Measurements from ENCODE around the gene E2F2. TPM values are rescaled to one million over a fixed set of nuclear protein-coding genes. Genes with fewer than 3 reads are reported as not detected.

The E2F2 gene
- total and polyA plus RNA-seq, 2 of the 13 experiments (the other 11 are each of a cell fraction or from before 2014, with no cell fraction given) = 0.65 to 6.6 TPM

DNA sequence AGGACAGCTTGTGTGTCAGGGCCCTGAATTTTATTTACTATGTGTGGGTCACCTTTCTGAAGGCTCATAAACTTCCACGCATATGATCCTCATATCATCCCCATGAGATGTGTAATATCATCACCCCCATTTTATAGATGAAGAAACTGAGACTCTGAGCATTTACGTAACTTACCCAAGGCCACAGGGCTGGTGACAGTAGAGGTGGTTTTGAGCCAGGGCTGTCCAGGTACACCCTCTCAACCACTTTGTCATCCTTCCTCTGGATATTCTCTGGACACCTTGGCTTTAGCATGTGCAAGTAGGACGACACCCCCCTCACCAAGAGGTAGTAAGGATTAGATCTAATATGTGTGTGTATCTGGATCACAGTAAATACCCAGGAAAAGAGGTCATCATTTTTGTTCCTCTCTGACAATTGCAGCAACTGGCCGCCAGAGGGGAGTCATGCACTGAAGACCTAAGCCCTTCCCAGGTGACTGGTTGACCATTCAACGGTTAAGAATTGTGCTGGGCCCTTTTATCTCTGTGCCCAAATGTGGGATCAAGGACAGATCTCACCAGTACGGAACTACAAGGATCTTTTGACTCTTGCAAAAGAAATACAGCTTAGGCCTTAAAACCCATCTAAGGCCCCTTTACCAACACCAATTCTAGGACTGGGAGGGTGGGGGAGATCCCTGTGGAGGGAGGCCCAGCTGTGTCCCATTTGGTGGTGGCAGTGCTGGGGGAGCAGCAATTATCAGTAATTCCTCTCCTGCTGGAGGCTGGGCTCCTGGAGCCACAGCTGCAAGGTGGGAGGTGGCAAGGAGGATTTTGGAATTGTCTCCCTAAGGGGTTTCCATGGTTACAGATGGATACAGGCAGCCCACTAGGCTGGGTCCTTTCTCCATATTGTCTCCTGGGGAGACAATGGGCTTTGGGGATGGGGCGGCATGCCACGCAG is 13.7 kb upstream of the E2F2 start (continued):
- TF ChIP-seq, protein P1, sequence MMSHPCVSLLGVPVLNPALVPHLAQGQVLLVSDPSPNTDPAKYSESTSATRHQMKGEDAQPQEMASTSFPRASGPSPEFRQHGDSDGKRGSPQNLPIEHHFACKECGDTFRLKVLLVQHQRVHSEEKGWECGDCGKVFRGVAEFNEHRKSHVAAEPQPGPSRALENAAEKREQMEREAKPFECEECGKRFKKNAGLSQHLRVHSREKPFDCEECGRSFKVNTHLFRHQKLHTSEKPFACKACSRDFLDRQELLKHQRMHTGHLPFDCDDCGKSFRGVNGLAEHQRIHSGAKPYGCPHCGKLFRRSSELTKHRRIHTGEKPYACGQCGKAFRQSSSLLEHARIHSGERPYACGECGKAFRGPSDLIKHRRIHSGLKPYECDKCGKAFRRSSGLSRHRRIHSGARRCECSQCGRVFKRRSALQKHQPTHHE (CRISPR knock-in tag; IDR thresholded peaks at IDR 0.05; ENCODE audit: borderline replicate concordance) = no peak
- TF ChIP-seq KDM2A (CRISPR knock-in tag; IDR thresholded peaks at IDR 0.05; ENCODE audit: borderline replicate concordance, low read depth) = 0 out of 2 replicates have a peak, but pooled peaks have one; percentile 24
- TF ChIP-seq, protein P2, sequence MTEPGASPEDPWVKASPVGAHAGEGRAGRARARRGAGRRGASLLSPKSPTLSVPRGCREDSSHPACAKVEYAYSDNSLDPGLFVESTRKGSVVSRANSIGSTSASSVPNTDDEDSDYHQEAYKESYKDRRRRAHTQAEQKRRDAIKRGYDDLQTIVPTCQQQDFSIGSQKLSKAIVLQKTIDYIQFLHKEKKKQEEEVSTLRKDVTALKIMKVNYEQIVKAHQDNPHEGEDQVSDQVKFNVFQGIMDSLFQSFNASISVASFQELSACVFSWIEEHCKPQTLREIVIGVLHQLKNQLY (CRISPR knock-in tag; IDR thresholded peaks at IDR 0.05) = 0 out of 2 replicates have a peak, but pooled peaks have one; percentile 33
- 0 out of 2 replicates have a peak, but pooled peaks have one; percentile 34 for TF ChIP-seq RFXAP (CRISPR knock-in tag; IDR thresholded peaks at IDR 0.05; ENCODE audit: borderline replicate concordance)
- no peak for TF ChIP-seq ARNTL (CRISPR knock-in tag; IDR thresholded peaks at IDR 0.05)
- TF ChIP-seq MIER2 (CRISPR knock-in tag; IDR thresholded peaks at IDR 0.05) = 0 out of 2 replicates have a peak, but pooled peaks have one; percentile 25
- no peak for TF ChIP-seq ELF4 (CRISPR knock-in tag; IDR thresholded peaks at IDR 0.05; ENCODE audit: borderline replicate concordance)
- TF ChIP-seq SMC3 (IDR thresholded peaks at IDR 0.05; ENCODE audit: low read length) = peak; percentile 99
- TF ChIP-seq RCOR2 (CRISPR knock-in tag; IDR thresholded peaks at IDR 0.05) = 0 out of 2 replicates have a peak, but pooled peaks have one; percentile 20
- TF ChIP-seq, protein P3, sequence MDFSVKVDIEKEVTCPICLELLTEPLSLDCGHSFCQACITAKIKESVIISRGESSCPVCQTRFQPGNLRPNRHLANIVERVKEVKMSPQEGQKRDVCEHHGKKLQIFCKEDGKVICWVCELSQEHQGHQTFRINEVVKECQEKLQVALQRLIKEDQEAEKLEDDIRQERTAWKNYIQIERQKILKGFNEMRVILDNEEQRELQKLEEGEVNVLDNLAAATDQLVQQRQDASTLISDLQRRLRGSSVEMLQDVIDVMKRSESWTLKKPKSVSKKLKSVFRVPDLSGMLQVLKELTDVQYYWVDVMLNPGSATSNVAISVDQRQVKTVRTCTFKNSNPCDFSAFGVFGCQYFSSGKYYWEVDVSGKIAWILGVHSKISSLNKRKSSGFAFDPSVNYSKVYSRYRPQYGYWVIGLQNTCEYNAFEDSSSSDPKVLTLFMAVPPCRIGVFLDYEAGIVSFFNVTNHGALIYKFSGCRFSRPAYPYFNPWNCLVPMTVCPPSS (IDR thresholded peaks at IDR 0.05) = no peak
- no peak for TF ChIP-seq HNRNPUL1 (IDR thresholded peaks at IDR 0.05; ENCODE audit: low read depth, low read length)
- TF ChIP-seq ZNF652 (CRISPR knock-in tag; IDR thresholded peaks at IDR 0.05; ENCODE audit: borderline replicate concordance, low read depth) = peak; percentile 89
- TF ChIP-seq ZNF367 (CRISPR knock-in tag; IDR thresholded peaks at IDR 0.05; ENCODE audit: borderline replicate concordance) = 0 out of 2 replicates have a peak, but pooled peaks have one; percentile 38
- TF ChIP-seq LCORL (IDR thresholded peaks at IDR 0.05) = no peak
- 0 out of 2 replicates have a peak, but pooled peaks have one; percentile 35 for TF ChIP-seq LCORL (CRISPR knock-in tag; IDR thresholded peaks at IDR 0.05)
- TF ChIP-seq ZSCAN31 (CRISPR knock-in tag; IDR thresholded peaks at IDR 0.05; ENCODE audit: low read depth) = peak; percentile 37; the same call in 1 of the 2 replicates
- TF ChIP-seq, protein P4, sequence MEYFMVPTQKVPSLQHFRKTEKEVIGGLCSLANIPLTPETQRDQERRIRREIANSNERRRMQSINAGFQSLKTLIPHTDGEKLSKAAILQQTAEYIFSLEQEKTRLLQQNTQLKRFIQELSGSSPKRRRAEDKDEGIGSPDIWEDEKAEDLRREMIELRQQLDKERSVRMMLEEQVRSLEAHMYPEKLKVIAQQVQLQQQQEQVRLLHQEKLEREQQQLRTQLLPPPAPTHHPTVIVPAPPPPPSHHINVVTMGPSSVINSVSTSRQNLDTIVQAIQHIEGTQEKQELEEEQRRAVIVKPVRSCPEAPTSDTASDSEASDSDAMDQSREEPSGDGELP (IDR thresholded peaks at IDR 0.05; ENCODE audit: borderline replicate concordance, low read depth) = peak; percentile 65; the same call in 1 of the 2 replicates
- TF ChIP-seq ZNF354B (CRISPR knock-in tag; IDR thresholded peaks at IDR 0.05) = no peak
- TF ChIP-seq AGO2 (optimal IDR thresholded peaks at IDR 0.05; ENCODE audit: low read depth, low read length) = no peak
- peak; percentile 52 for TF ChIP-seq SALL1 (CRISPR knock-in tag; IDR thresholded peaks at IDR 0.05)
- TF ChIP-seq ZNF550 (CRISPR knock-in tag; IDR thresholded peaks at IDR 0.05; ENCODE audit: borderline replicate concordance) = no peak
- TF ChIP-seq TSC22D2 (CRISPR knock-in tag; IDR thresholded peaks at IDR 0.05; ENCODE audit: borderline replicate concordance) = peak; percentile 31; the same call in 1 of the 2 replicates
- TF ChIP-seq ZNF335 (CRISPR knock-in tag; IDR thresholded peaks at IDR 0.05) = peak; percentile 39; the same call in 1 of the 2 replicates
- TF ChIP-seq, protein P5, sequence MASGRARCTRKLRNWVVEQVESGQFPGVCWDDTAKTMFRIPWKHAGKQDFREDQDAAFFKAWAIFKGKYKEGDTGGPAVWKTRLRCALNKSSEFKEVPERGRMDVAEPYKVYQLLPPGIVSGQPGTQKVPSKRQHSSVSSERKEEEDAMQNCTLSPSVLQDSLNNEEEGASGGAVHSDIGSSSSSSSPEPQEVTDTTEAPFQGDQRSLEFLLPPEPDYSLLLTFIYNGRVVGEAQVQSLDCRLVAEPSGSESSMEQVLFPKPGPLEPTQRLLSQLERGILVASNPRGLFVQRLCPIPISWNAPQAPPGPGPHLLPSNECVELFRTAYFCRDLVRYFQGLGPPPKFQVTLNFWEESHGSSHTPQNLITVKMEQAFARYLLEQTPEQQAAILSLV (CRISPR knock-in tag; IDR thresholded peaks at IDR 0.05; ENCODE audit: borderline replicate concordance) = no peak

Measured in HepG2 (cell line).